ENCODE data around the gene BSG.
A peak's percentile ranks its signal among the peaks of the same experiment; 100 is the strongest.
"Not testable (repeated sequence)": the region's sequence is repeated elsewhere in the genome, so short reads cannot be mapped to it uniquely, and the experiment has no call there.

The BSG gene

GRCh38 chr19:620166-620862 is 47.9 kb downstream of the BSG start:
- DNase-seq (ENCODE audit: low read depth) = no peak

- DNase-seq (ENCODE audit: low read depth) = not testable (repeated sequence)
Measured at GRCh38 chr19:621191-621590, 48.8 kb downstream of the BSG start.

GRCh38 chr19:621819-622218 is 49.4 kb downstream of the BSG start:
- no peak for DNase-seq (ENCODE audit: low read depth)

- no peak for DNase-seq (ENCODE audit: low read depth)
Measured at GRCh38 chr19:622666-623065, 50.3 kb downstream of the BSG start.

- no peak for DNase-seq (ENCODE audit: low read depth)
Measured at GRCh38 chr19:623175-623916, 51.0 kb downstream of the BSG start.

- peak; percentile 98 for DNase-seq (ENCODE audit: low read depth)
Measured at GRCh38 chr19:623974-624373, 51.6 kb downstream of the BSG start.

GRCh38 chr19:624433-625109 is 52.2 kb downstream of the BSG start:
- no peak for DNase-seq (ENCODE audit: low read depth)

- no peak for DNase-seq (ENCODE audit: low read depth)
Measured at GRCh38 chr19:625257-625656, 52.9 kb downstream of the BSG start.

- peak; percentile 71 for DNase-seq (ENCODE audit: low read depth)
Measured at GRCh38 chr19:626566-626965, 54.2 kb downstream of the BSG start.

- DNase-seq (ENCODE audit: low read depth) = no peak
Measured at GRCh38 chr19:628168-628567, 55.8 kb downstream of the BSG start.

- not testable (repeated sequence) for DNase-seq (ENCODE audit: low read depth)
Measured at GRCh38 chr19:629515-629914, 57.1 kb downstream of the BSG start.

- no peak for DNase-seq (ENCODE audit: low read depth)
Measured at GRCh38 chr19:629961-630714, 57.7 kb downstream of the BSG start.

- peak; percentile 75 for DNase-seq (ENCODE audit: low read depth)
Measured at GRCh38 chr19:632579-633067, 60.2 kb downstream of the BSG start.

Measured in EH (cell line).